H9 (cell line): ENCODE measurements around the gene HPGDS. TPM values are rescaled to one million over a fixed set of nuclear protein-coding genes. Genes with fewer than 3 reads are reported as not detected.
"Not testable (repeated sequence)": the region's sequence is repeated elsewhere in the genome, so short reads cannot be mapped to it uniquely, and the experiment has no call there.

ENCODE experiments used
- DNase-seq: peaks from one replicate; pipeline ENCODE4 v3.0.0-alpha.2; 2017
- H2AFZ ChIP-seq: one replicate; pipeline ENCODE4 v1.6.1; 2013; ENCODE audit warnings: mild to moderate bottlenecking, low read length, control low read depth, moderate library complexity
- H2AK5ac ChIP-seq: 2 replicates; pipeline ENCODE4 v1.6.1; 2013; ENCODE audit warnings: low read length, control low read depth, mixed read lengths; ENCODE audit not compliant: insufficient read length
- H2BK120ac ChIP-seq: one replicate; pipeline ENCODE4 v1.6.1; 2013; ENCODE audit warnings: low read depth, mild to moderate bottlenecking, low read length, control low read depth, inconsistent platforms; ENCODE audit not compliant: poor library complexity, severe bottlenecking
- H2BK12ac ChIP-seq: 2 replicates; pipeline ENCODE4 v1.6.1; 2013; ENCODE audit warnings: low read length, control low read depth, mixed read lengths, low read depth; ENCODE audit not compliant: insufficient read length
- H2BK15ac ChIP-seq: 2 replicates; pipeline ENCODE4 v1.6.1; 2013; ENCODE audit warnings: low read depth, low read length, control low read depth
- H2BK20ac ChIP-seq: one replicate; pipeline ENCODE4 v1.6.1; 2013; ENCODE audit warnings: low read depth, mild to moderate bottlenecking, low read length, control low read depth, inconsistent platforms; ENCODE audit not compliant: poor library complexity, severe bottlenecking
- H2BK5ac ChIP-seq: 2 replicates; pipeline ENCODE4 v1.6.1; 2013; ENCODE audit warnings: low read length, control low read depth, mixed read lengths; ENCODE audit not compliant: insufficient read length
- H3K14ac ChIP-seq: 2 replicates; pipeline ENCODE4 v1.6.1; 2013; ENCODE audit warnings: low read length, control low read depth; ENCODE audit not compliant: insufficient read depth
- H3K18ac ChIP-seq: 2 replicates; pipeline ENCODE4 v1.6.1; 2013; ENCODE audit warnings: low read depth, mild to moderate bottlenecking, mixed read lengths, low read length, control low read depth; ENCODE audit not compliant: insufficient read length
- H3K23ac ChIP-seq: 2 replicates; pipeline ENCODE4 v1.6.1; 2013; ENCODE audit warnings: low read length, control low read depth, mixed read lengths, low read depth; ENCODE audit not compliant: insufficient read length
- H3K23me2 ChIP-seq: 2 replicates; pipeline ENCODE4 v1.6.1; 2013; ENCODE audit warnings: low read depth, mild to moderate bottlenecking, mixed read lengths, low read length, control low read depth; ENCODE audit not compliant: insufficient read length, poor library complexity, severe bottlenecking
- H3K27ac ChIP-seq: 2 replicates; pipeline ENCODE4 v1.5.1; 2013; ENCODE audit warnings: low read length, control low read depth, mixed read lengths, low read depth; ENCODE audit not compliant: insufficient read length
- H3K27me3 ChIP-seq: 2 replicates; pipeline ENCODE4 v1.6.1; 2013; ENCODE audit warnings: low read length, control low read depth, inconsistent platforms; ENCODE audit not compliant: insufficient read depth
- H3K4ac ChIP-seq: 2 replicates; pipeline ENCODE4 v1.6.1; 2013; ENCODE audit warnings: low read depth, mild to moderate bottlenecking, control low read depth, inconsistent platforms, low read length, moderate library complexity
- H3K4me1 ChIP-seq: 2 replicates; pipeline ENCODE4 v1.6.1; 2013; ENCODE audit warnings: low read length, control low read depth, inconsistent platforms; ENCODE audit not compliant: insufficient read depth
- H3K4me2 ChIP-seq: 2 replicates; pipeline ENCODE4 v1.6.1; 2013; ENCODE audit warnings: low read length, control low read depth, mixed read lengths; ENCODE audit not compliant: insufficient read length, insufficient read depth
- H3K56ac ChIP-seq: 2 replicates; pipeline ENCODE4 v1.6.1; 2013; ENCODE audit warnings: low read depth, mild to moderate bottlenecking, mixed read lengths, low read length, control low read depth; ENCODE audit not compliant: insufficient read length
- H3K79me1 ChIP-seq: 2 replicates; pipeline ENCODE4 v1.6.1; 2013; ENCODE audit warnings: low read depth, mild to moderate bottlenecking, moderate library complexity, low read length, control low read depth, inconsistent platforms; ENCODE audit not compliant: insufficient read depth, poor library complexity, severe bottlenecking
- H3K79me2 ChIP-seq: 2 replicates; pipeline ENCODE4 v1.6.1; 2013; ENCODE audit warnings: low read length, control low read depth, inconsistent platforms; ENCODE audit not compliant: insufficient read depth
- H3K9ac ChIP-seq: 2 replicates; pipeline ENCODE4 v1.6.1; 2013; ENCODE audit warnings: low read length, control low read depth, mixed read lengths; ENCODE audit not compliant: insufficient read length; ENCODE audit errors: extremely low read depth
- H3K9me3 ChIP-seq: one replicate; pipeline ENCODE4 v1.6.1; 2013; ENCODE audit warnings: low read depth, low read length, inconsistent platforms; ENCODE audit not compliant: control insufficient read depth
- H3T11ph ChIP-seq: one replicate; pipeline ENCODE4 v1.6.1; 2013; ENCODE audit warnings: mild to moderate bottlenecking, low read length, control low read depth, inconsistent platforms
- H4K20me1 ChIP-seq: one replicate; pipeline ENCODE4 v1.6.1; 2013; ENCODE audit not compliant: control insufficient read depth, insufficient read length, insufficient read depth
- H4K5ac ChIP-seq: 2 replicates; pipeline ENCODE4 v1.6.1; 2013; ENCODE audit warnings: low read depth, mild to moderate bottlenecking, mixed read lengths, low read length, control low read depth; ENCODE audit not compliant: insufficient read length
- H4K8ac ChIP-seq: replicated peaks from 2 replicates; pipeline ENCODE4 v1.6.1; 2013; ENCODE audit warnings: low read length, control low read depth, mixed read lengths, low read depth; ENCODE audit not compliant: insufficient read length
- H4K91ac ChIP-seq: 2 replicates; pipeline ENCODE4 v1.6.1; 2013; ENCODE audit warnings: low read depth, mild to moderate bottlenecking, moderate library complexity, mixed read lengths, low read length, control low read depth; ENCODE audit not compliant: insufficient read length
- H3K27ac Mint-ChIP-seq, 3 experiments: 2 replicates in 2 of 3; 3 replicates in 1 of 3; pipeline ENCODE4 v1.8.0; 2020 to 2021; ENCODE audit warnings: mixed read lengths in 3 of 3, mild to moderate bottlenecking in 1 of 3, moderate library complexity in 1 of 3
- H3K27me3 Mint-ChIP-seq: 2 replicates; pipeline ENCODE4 v1.8.0; 2021; ENCODE audit warnings: low read depth, mild to moderate bottlenecking, moderate library complexity, mixed read lengths
- H3K36me3 Mint-ChIP-seq, 3 experiments: 2 replicates in 2 of 3; 3 replicates in 1 of 3; pipeline ENCODE4 v1.8.0; 2020 to 2021; ENCODE audit warnings: low read depth in 3 of 3, mixed read lengths in 3 of 3; ENCODE audit not compliant: insufficient read depth in 1 of 3
- H3K4me1 Mint-ChIP-seq, 2 experiments: 2 replicates each; pipeline ENCODE4 v1.8.0; 2020; ENCODE audit warnings: mixed read lengths in 2 of 2
- H3K4me3 Mint-ChIP-seq, 2 experiments: 2 replicates in 1 of 2; 3 replicates in 1 of 2; pipeline ENCODE4 v1.8.0; 2020 to 2021; ENCODE audit warnings: mild to moderate bottlenecking in 2 of 2, mixed read lengths in 2 of 2, moderate library complexity in 1 of 2
- H3K9me3 Mint-ChIP-seq, 2 experiments: 2 replicates in 1 of 2; 3 replicates in 1 of 2; pipeline ENCODE4 v1.8.0; 2020; ENCODE audit warnings: mild to moderate bottlenecking in 2 of 2, mixed read lengths in 2 of 2, moderate library complexity in 1 of 2
- WGBS: extraction: QIAGEN DNeasy Blood & Tissue Kit; methylation state at CpG from one replicate; pipeline ENCODE4 v1.1.7; 2013; ENCODE audit warnings: missing lambda C conversion rate, low lambda C conversion rate, mixed read lengths; ENCODE audit not compliant: insufficient read length; ENCODE audit errors: extremely low coverage; 5-methylcytosine and 5-hydroxymethylcytosine counted together
- total RNA-seq: library from RNA; stranded (reverse); gene quantifications from 2 replicates; pipeline ENCODE4 v1.2.1, GENCODE V29; 2021
- TF ChIP-seq, protein P1 (sequence below): fragments of 200-600 bp; sonication (generic); conservative IDR thresholded peaks from 3 replicates; pipeline ENCODE4 v1.8.0; 2021; ENCODE audit warnings: antibody characterized with exemption, mild to moderate bottlenecking

Gene HPGDS
- total RNA-seq, 1 experiment from 2014 or later, result not detected

DNA sequence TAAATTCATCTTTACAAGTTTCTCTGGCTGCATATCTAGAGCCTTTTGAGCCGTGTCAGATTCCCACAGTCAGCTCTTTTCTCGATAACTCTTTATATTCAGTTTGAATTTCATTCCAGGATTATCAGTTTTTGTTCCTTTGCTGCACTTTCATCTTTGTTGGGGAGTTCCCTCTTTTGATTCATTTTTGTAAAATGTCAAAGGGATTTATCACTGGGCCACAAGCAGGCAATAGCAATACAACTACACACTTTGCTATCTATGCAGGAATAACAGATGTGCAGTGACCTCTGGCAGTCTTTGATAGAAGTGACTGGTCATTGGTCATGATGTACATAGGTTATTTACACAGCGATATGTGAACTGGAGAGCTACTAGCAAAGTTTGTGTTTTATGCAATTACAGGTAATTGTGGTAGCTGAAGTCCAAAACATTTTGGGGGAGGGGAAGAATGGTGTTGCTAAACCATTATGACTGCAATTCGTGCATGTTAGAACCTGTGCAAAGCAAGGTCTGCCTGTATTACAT is 43.8 kb downstream of the HPGDS start:
- no peak overlapping the region for H3K14ac ChIP-seq
- Mint-ChIP-seq H3K4me3 (no peak overlapping the region), H3K27ac (no peak overlapping the region), H3K36me3 (no peaks in the 10 kb centered on the region), H3K4me1 (peaks cover 8 to 11% of the 10 kb centered on the region in 2 experiments; a peak in 3 of 4 replicates), H3K27me3 (no peaks in the 10 kb centered on the region), H3K9me3 (no peaks in the 10 kb centered on the region; a peak in 1 of 5 replicates)
- no peak for DNase-seq
- no peak overlapping the region for H3T11ph ChIP-seq
- H3K9ac ChIP-seq, result no peak overlapping the region
- H4K8ac ChIP-seq, result no peak overlapping the region
- H3K4ac ChIP-seq, result no peak overlapping the region
- no peaks in the 10 kb centered on the region for H3K4me1 ChIP-seq
- H3K23ac ChIP-seq, result no peak overlapping the region
- no peak overlapping the region for H3K56ac ChIP-seq
- TF ChIP-seq, protein P1, sequence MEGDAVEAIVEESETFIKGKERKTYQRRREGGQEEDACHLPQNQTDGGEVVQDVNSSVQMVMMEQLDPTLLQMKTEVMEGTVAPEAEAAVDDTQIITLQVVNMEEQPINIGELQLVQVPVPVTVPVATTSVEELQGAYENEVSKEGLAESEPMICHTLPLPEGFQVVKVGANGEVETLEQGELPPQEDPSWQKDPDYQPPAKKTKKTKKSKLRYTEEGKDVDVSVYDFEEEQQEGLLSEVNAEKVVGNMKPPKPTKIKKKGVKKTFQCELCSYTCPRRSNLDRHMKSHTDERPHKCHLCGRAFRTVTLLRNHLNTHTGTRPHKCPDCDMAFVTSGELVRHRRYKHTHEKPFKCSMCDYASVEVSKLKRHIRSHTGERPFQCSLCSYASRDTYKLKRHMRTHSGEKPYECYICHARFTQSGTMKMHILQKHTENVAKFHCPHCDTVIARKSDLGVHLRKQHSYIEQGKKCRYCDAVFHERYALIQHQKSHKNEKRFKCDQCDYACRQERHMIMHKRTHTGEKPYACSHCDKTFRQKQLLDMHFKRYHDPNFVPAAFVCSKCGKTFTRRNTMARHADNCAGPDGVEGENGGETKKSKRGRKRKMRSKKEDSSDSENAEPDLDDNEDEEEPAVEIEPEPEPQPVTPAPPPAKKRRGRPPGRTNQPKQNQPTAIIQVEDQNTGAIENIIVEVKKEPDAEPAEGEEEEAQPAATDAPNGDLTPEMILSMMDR, result no peak
- H3K4me2 ChIP-seq, result no peak overlapping the region
- no peaks in the 10 kb centered on the region for H3K27me3 ChIP-seq
- no peak overlapping the region for H2BK120ac ChIP-seq
- no peak overlapping the region for H2AK5ac ChIP-seq
- H2AFZ ChIP-seq, result no peak overlapping the region
- H3K18ac ChIP-seq, result no peak overlapping the region
- H4K91ac ChIP-seq, result no peak overlapping the region
- no peak overlapping the region for H4K5ac ChIP-seq
- WGBS, result no CpG with 5 or more reads among the region's 4 CpGs
- no peak overlapping the region for H2BK12ac ChIP-seq
- no peaks in the 10 kb centered on the region for H3K23me2 ChIP-seq
- no peak overlapping the region for H2BK5ac ChIP-seq
- H4K20me1 ChIP-seq, result no peaks in the 10 kb centered on the region
- H3K79me1 ChIP-seq, result no peaks in the 10 kb centered on the region
- H3K79me2 ChIP-seq, result no peaks in the 10 kb centered on the region
- H2BK15ac ChIP-seq, result no peak overlapping the region
- no peak overlapping the region for H2BK20ac ChIP-seq
- no peak overlapping the region for H3K27ac ChIP-seq
- no peaks in the 10 kb centered on the region for H3K9me3 ChIP-seq

DNA sequence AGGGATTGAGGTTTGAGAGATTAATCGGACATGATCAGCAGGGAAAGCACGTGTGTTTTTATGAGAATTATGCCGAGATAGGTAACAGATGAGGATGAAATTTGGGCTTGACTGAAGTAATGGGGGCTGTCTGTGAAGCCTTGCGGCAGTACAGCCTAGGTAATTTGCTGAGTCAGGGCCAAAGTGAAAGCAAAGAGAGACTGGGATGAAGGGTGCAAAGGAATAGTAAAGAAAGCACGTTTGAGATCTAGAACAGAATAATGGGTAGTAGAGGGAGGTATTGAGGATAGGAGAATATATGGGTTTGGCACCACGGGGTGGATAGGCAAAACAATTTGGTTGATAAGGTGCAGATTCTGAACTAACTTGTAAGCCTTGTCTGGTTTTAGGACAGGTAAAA is 47.2 kb downstream of the HPGDS start:
- not testable (repeated sequence) for H3K4ac ChIP-seq

More for the DNA sequence above, 47.2 kb downstream of the HPGDS start:
- H3T11ph ChIP-seq, H4K20me1 ChIP-seq, H3K27ac ChIP-seq, H3K23ac ChIP-seq, H3K18ac ChIP-seq, H2AK5ac ChIP-seq, H4K5ac ChIP-seq, DNase-seq, H3K27me3 ChIP-seq, H2BK5ac ChIP-seq, H4K8ac ChIP-seq, H2BK15ac ChIP-seq, H3K4me1 ChIP-seq, H3K4me3 Mint-ChIP-seq, H3K56ac ChIP-seq, H3K9me3 ChIP-seq, H2BK20ac ChIP-seq, H3K14ac ChIP-seq, H4K91ac ChIP-seq, H3K23me2 ChIP-seq, H3K9ac ChIP-seq, H2BK120ac ChIP-seq, H3K79me1 ChIP-seq, H2BK12ac ChIP-seq, H3K9me3 Mint-ChIP-seq, H3K27me3 Mint-ChIP-seq, H3K4me2 ChIP-seq, H3K79me2 ChIP-seq, H2AFZ ChIP-seq: not testable (repeated sequence)
- no CpG with 5 or more reads among the region's 6 CpGs for whole genome bisulfite sequencing
- peaks cover 8 to 15% of the 10 kb centered on the region in 2 experiments; a peak in 3 of 4 replicates for H3K4me1 Mint-ChIP-seq
- peaks cover 8 to 15% (median 10%) of the 10 kb centered on the region in 3 experiments; a peak in 5 of 7 replicates for H3K36me3 Mint-ChIP-seq
- H3K27ac Mint-ChIP-seq, result peak overlapping the region; percentile 11 to 43 (median 21); a peak in 3 of 7 replicates
